HUES64 (cell line): ENCODE data around the gene POU2AF1.

ENCODE experiments used
- H3K27ac ChIP-seq: 2 replicates; pipeline ENCODE4 v1.7.0; 2013; ENCODE audit warnings: low read depth, low read length, inconsistent platforms
- H3K27me3 ChIP-seq: 2 replicates; pipeline ENCODE4 v1.6.1; 2013; ENCODE audit warnings: mild to moderate bottlenecking, low read length; ENCODE audit not compliant: insufficient read depth
- H3K36me3 ChIP-seq: 2 replicates; pipeline ENCODE4 v1.6.1; 2013; ENCODE audit warnings: mild to moderate bottlenecking, low read length; ENCODE audit not compliant: insufficient read depth
- H3K4me1 ChIP-seq: 2 replicates; pipeline ENCODE4 v1.6.1; 2013; ENCODE audit warnings: mild to moderate bottlenecking, low read length, moderate library complexity; ENCODE audit not compliant: insufficient read depth
- H3K4me3 ChIP-seq: 2 replicates; pipeline ENCODE4 v1.5.1; 2013; ENCODE audit warnings: mild to moderate bottlenecking, low read length, moderate library complexity
- H3K9ac ChIP-seq: 2 replicates; pipeline ENCODE4 v1.6.1; 2013; ENCODE audit warnings: mild to moderate bottlenecking, low read depth, low read length
- H3K9me3 ChIP-seq: 2 replicates; pipeline ENCODE4 v1.6.1; 2013; ENCODE audit warnings: low read depth, low read length; ENCODE audit not compliant: insufficient read depth
- WGBS: fragments of 150-250, 120-280 bp; methylation state at CpG from one replicate; pipeline ENCODE4 v1.1.7; 2013; ENCODE audit warnings: missing lambda C conversion rate; 5-methylcytosine and 5-hydroxymethylcytosine counted together

POU2AF1 gene

GRCh38 chr11:111352231-111352746, 26.8 kb downstream of the POU2AF1 start:
- WGBS = 94% methylated on average over 9 of the region's 9 CpGs
- Histone ChIP-seq H3K36me3 (no peaks in the 10 kb centered on the region), H3K27ac (no peak overlapping the region), H3K9ac (no peak overlapping the region), H3K9me3 (no peaks in the 10 kb centered on the region), H3K4me1 (no peaks in the 10 kb centered on the region), H3K27me3 (no peaks in the 10 kb centered on the region), H3K4me3 (no peak overlapping the region)

DNA sequence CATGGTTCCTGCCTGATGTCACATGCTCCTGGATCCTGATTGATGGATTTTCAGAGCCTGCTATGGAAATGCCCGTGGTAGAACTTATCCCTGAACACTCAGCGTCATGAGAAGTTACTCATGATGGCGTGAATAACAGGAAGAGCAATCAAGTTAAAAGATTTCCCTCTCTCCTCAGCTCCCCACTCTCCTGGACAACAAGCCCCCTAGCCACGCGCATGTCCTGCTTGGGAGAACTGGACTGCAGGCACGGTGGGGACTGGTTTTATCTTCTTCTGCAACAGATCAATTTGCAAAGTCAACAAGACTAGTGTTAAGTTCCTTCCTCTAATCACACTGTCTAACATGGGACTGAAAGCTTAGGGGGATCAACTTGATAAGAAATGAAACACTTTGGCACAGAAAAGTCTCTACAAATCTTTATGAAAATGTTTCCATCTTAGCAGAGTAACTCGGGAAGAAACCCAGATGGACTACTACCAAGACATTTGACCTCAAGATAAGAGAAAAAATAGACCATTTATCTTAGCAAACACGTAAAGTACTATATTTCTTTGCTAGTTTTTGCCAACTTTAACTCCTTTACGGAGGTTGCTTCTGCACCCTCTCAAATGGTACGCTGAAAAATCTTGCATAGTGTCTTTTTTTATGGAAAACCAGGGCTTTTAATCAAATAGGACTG, 27.6 kb downstream of the POU2AF1 start:
- H3K36me3 ChIP-seq = no peaks in the 10 kb centered on the region
- no peaks in the 10 kb centered on the region for H3K27me3 ChIP-seq
- 91% methylated on average over 10 of the region's 10 CpGs for WGBS
- H3K27ac ChIP-seq = no peak overlapping the region
- H3K9me3 ChIP-seq = no peaks in the 10 kb centered on the region
- no peak overlapping the region for H3K4me3 ChIP-seq
- H3K9ac ChIP-seq = no peak overlapping the region
- H3K4me1 ChIP-seq = no peaks in the 10 kb centered on the region

DNA sequence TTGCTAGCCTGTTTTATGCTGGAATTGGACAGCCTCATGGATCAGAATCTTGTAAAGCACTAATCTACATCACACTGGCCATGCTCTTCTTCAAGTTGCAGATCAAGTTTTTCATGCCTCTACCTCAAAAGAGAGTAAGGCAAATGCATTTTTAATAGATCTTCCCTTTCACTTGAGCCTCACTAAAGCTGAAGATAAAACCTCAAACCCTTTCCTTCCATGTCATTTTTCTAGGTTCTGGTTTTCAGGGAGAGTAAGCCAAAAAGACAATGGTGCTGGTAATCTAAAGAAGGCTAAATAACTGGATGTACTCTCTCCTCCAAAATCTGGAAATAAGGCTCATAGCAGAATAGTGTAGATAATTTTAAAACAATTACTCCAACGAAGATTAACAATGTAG, 28.3 kb downstream of the POU2AF1 start:
- no peaks in the 10 kb centered on the region for H3K27me3 ChIP-seq

DNA sequence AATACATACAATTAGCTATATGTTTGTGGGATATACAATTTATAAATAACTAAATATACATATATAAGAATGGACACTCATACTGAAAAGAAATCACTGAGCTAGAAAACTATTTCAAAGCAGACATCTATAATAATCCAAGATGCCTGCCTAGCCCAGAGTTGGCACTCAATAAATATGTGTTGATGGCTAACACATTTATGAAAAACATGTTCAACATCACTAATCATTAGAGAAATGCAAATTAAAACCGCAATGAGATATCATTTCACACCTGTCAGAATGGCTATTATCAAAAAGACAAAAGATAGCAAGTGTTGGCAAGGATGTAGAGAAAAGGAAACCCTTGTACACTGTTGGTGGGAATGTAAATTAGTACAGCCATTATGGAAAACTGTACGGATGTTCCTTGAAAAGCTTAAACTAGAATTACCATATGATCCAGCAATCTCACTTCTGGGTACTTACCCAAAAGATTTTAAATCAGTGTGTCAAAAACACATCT, 29.8 kb downstream of the POU2AF1 start:
- 86% methylated on average over 2 of the region's 2 CpGs for WGBS
- Histone ChIP-seq H3K9me3 (no peaks in the 10 kb centered on the region), H3K27me3 (no peaks in the 10 kb centered on the region), H3K36me3 (no peaks in the 10 kb centered on the region), H3K9ac (no peak overlapping the region), H3K4me3 (no peak overlapping the region), H3K4me1 (no peaks in the 10 kb centered on the region), H3K27ac (no peak overlapping the region)

More for the DNA sequence above, 28.3 kb downstream of the POU2AF1 start:
- Histone ChIP-seq H3K27ac (no peak overlapping the region), H3K36me3 (no peaks in the 10 kb centered on the region), H3K4me1 (no peaks in the 10 kb centered on the region), H3K9ac (no peak overlapping the region), H3K4me3 (no peak overlapping the region), H3K9me3 (no peaks in the 10 kb centered on the region)
- WGBS = 91% methylated on average over 1 of the region's 1 CpG

DNA sequence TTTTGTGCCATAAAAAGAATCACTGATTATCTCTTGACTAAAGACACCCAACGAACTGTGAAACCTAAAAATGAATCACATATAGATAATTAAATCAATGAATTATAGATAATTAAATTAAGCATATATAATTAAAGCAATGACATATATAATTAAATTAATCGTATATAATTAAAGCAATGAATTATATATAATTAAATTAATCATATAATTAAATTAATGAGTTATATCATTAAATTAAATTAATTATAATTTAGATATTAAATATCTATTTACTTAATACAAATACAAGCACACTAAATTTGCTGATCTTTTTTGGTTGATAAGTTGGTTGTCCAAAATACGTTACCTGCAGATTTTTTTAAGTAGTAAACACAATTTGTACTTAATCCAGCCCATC, 30.9 kb downstream of the POU2AF1 start:
- no peak overlapping the region for H3K4me3 ChIP-seq
- no peak overlapping the region for H3K27ac ChIP-seq
- no peaks in the 10 kb centered on the region for H3K36me3 ChIP-seq
- WGBS = no CpG with 5 or more reads among the region's 3 CpGs
- H3K9ac ChIP-seq = no peak overlapping the region
- H3K4me1 ChIP-seq = no peaks in the 10 kb centered on the region
- H3K27me3 ChIP-seq = no peaks in the 10 kb centered on the region
- no peaks in the 10 kb centered on the region for H3K9me3 ChIP-seq

GRCh38 chr11:111347723-111348115, 31.4 kb downstream of the POU2AF1 start:
- no peaks in the 10 kb centered on the region for H3K4me1 ChIP-seq
- 91% methylated on average over 3 of the region's 3 CpGs for WGBS
- no peaks in the 10 kb centered on the region for H3K36me3 ChIP-seq
- no peaks in the 10 kb centered on the region for H3K9me3 ChIP-seq
- no peak overlapping the region for H3K9ac ChIP-seq
- no peak overlapping the region for H3K27ac ChIP-seq
- H3K27me3 ChIP-seq = no peaks in the 10 kb centered on the region
- no peak overlapping the region for H3K4me3 ChIP-seq

DNA sequence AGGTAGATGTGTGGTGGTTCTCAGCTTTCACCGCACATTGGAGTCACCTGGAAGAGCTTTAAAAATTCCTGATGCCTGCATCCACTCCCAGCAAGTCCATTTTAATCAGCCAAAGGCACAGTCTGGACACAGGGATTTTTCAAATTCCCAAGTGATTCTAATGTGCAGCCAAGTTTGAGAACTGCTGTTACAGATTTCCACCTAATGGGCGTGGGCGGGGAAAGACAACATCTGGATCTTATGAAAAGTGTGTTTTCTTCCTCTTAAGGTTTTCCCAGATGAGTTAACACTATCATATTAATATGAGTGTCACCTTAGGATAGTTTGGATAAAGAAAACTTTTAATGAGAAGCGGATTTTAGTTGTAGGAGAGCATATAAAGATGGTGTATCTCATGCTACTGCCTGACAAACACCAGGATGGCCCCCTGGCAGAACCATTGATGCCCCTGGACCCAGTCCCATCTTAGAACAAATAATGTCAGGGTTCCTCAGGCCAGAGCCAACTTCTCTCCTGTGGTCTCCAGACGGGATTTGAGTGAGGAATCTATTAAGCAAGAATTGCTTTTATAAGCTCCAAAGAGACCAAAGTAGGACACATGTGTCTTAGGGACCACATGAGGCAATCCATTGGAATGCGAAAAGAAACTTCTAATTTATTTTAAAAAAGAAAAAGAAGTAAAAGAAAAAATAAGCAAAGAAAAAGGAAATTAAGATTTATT, 31.9 kb downstream of the POU2AF1 start:
- Histone ChIP-seq H3K4me1 (no peaks in the 10 kb centered on the region), H3K4me3 (no peak overlapping the region), H3K27me3 (no peaks in the 10 kb centered on the region), H3K9me3 (no peaks in the 10 kb centered on the region), H3K27ac (no peak overlapping the region), H3K9ac (no peak overlapping the region), H3K36me3 (no peaks in the 10 kb centered on the region)
- 93% methylated on average over 6 of the region's 6 CpGs for WGBS

DNA sequence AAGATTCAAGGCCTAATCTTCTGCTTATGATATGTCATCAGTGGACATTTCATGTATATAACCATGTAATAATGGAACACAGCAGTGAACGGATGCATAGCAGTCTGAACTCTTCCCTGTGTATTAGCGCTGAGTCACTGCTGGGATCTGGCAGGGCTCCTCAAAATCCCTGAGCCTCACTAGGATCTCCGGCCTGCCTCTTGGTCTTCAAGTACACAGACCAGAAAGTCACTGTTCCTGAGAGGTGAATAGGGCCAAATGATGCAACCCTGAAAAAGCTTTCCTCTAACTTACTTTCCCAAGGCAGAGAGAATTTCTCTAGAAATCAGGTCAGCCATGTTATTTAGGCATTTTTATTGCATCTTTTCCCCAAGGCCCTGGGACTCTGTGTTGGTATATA, 35.0 kb downstream of the POU2AF1 start:
- WGBS = 90% methylated on average over 3 of the region's 3 CpGs

GRCh38 chr11:111342329-111342728, 36.7 kb downstream of the POU2AF1 start:
- H3K27ac ChIP-seq = no peak overlapping the region
- peaks cover 14% of the 10 kb centered on the region; the same call in 1 of the 2 replicates for H3K9me3 ChIP-seq
- H3K9ac ChIP-seq = no peak overlapping the region
- no peaks in the 10 kb centered on the region for H3K36me3 ChIP-seq
- no peak overlapping the region for H3K4me3 ChIP-seq
- no peaks in the 10 kb centered on the region for H3K27me3 ChIP-seq
- 97% methylated on average over 2 of the region's 3 CpGs for WGBS
- no peaks in the 10 kb centered on the region for H3K4me1 ChIP-seq

More for the DNA sequence above, 35.0 kb downstream of the POU2AF1 start:
- Histone ChIP-seq H3K4me3 (no peak overlapping the region), H3K9ac (no peak overlapping the region), H3K27ac (no peak overlapping the region), H3K9me3 (peaks cover 14% of the 10 kb centered on the region; the same call in 1 of the 2 replicates), H3K4me1 (no peaks in the 10 kb centered on the region), H3K27me3 (no peaks in the 10 kb centered on the region), H3K36me3 (no peaks in the 10 kb centered on the region)

- no peak overlapping the region for H3K4me3 ChIP-seq
- peaks cover 12% of the 10 kb centered on the region for H3K4me1 ChIP-seq
- no peak overlapping the region for H3K27ac ChIP-seq
- H3K27me3 ChIP-seq = no peaks in the 10 kb centered on the region
- peaks cover 14% of the 10 kb centered on the region; the same call in 1 of the 2 replicates for H3K9me3 ChIP-seq
- H3K9ac ChIP-seq = no peak overlapping the region
- H3K36me3 ChIP-seq = no peaks in the 10 kb centered on the region
Measured at GRCh38 chr11:111339758-111340388, 39.2 kb downstream of the POU2AF1 start.
